Mucosa of descending colon (tissue), 3 donors: ENCODE measurements around the gene CARD14. TPM values are rescaled to one million over a fixed set of nuclear protein-coding genes. Genes with fewer than 3 reads are reported as not detected.

Source experiments
- ATAC-seq: fragments of 200-7000 bp; cut with Tn5 transposase; one replicate; pipeline ENCODE4 v1.9.1; 2020; ENCODE audit warnings: mild to moderate bottlenecking, moderate library complexity
- DNase-seq, 3 donors: peaks; one replicate each; pipeline ENCODE4 v3.0.0-alpha.2; 2020
- H3K36me3 ChIP-seq: fragments of 200-600 bp; one replicate; pipeline ENCODE4 v1.8.0; 2021; ENCODE audit warnings: low read depth, mild to moderate bottlenecking
- H3K4me1 ChIP-seq: fragments of 200-600 bp; one replicate; pipeline ENCODE4 v1.8.0; 2021; ENCODE audit warnings: low read depth, mild to moderate bottlenecking
- H3K4me3 ChIP-seq: fragments of 200-600 bp; one replicate; pipeline ENCODE4 v1.8.0; 2021; ENCODE audit warnings: mild to moderate bottlenecking
- H3K9me3 ChIP-seq: fragments of 200-600 bp; one replicate; pipeline ENCODE4 v1.8.0; 2021; ENCODE audit warnings: mild to moderate bottlenecking
- CTCF ChIP-seq: fragments of 200-600 bp; IDR thresholded peaks from one replicate; pipeline ENCODE4 v1.8.0; 2022; ENCODE audit warnings: antibody characterized with exemption, mild to moderate bottlenecking
- intact Hi-C, 2 donors: fragments of 100-400 bp; cut with DNase I in 1 of 2; cut with micrococcal nuclease in 1 of 2; formaldehyde crosslinking; loops; one replicate each; pipeline versions ENCODE4 v1.11.0 to v1.11.1; 2022; cut with DNase I, micrococcal nuclease
- total RNA-seq, 3 donors: library from RNA; stranded (reverse); fragmentation: NEBNext Ultra II Directional in 2 of 3; extraction: Animal tissue kit (Norgen Biotek cat#: 25700) in 2 of 3; gene quantifications; one replicate each; pipeline versions ENCODE4 v1.2.1 to v1.2.4, GENCODE V29; 2021 to 2023
- donor health status: DM: no; HTN: no; CAD: no; lungs with moderate emphysema.
- donor health status: DM: no; HTN: no; CAD: no.
- donor health status: DM: no; HTN: yes; CAD: no.

CARD14 gene
- total RNA-seq, 3 donors from 2014 or later: 0.38 to 2.4 (median 1.4) TPM

GRCh38 chr17:80187090-80187489 lies 17.3 kb downstream of the CARD14 start:
- Histone ChIP-seq H3K36me3 (no peaks in the 10 kb centered on the region), H3K4me3 (no peak overlapping the region), H3K9me3 (no peaks in the 10 kb centered on the region), H3K4me1 (peaks cover 5% of the 10 kb centered on the region)
- intact Hi-C loops: no loop called here
- no peak for TF ChIP-seq CTCF
- DNase-seq (no peak), ATAC-seq (peak; percentile 45)

GRCh38 chr17:80187515-80187941 lies 17.7 kb downstream of the CARD14 start:
- intact Hi-C loops: no loop called here
- no peak overlapping the region for H3K4me3 ChIP-seq
- no peaks in the 10 kb centered on the region for H3K36me3 ChIP-seq
- DNase-seq (peak; percentile 69 to 82 (median 80)), ATAC-seq (peak; percentile 91)
- no peaks in the 10 kb centered on the region for H3K9me3 ChIP-seq
- peaks cover 5% of the 10 kb centered on the region for H3K4me1 ChIP-seq
- TF ChIP-seq CTCF: no peak

- ATAC-seq (no peak), DNase-seq (no peak)
- H3K4me1 ChIP-seq: peaks cover 5% of the 10 kb centered on the region
- H3K4me3 ChIP-seq: no peak overlapping the region
- no peaks in the 10 kb centered on the region for H3K36me3 ChIP-seq
- H3K9me3 ChIP-seq: no peaks in the 10 kb centered on the region
- TF ChIP-seq CTCF: no peak
- intact Hi-C loops: no loop called here
These were observed 19.8 kb downstream of the CARD14 start for GRCh38 chr17:80189611-80190010.

GRCh38 chr17:80190716-80191115 lies 20.9 kb downstream of the CARD14 start:
- Histone ChIP-seq H3K4me3 (no peak overlapping the region), H3K4me1 (peaks cover 5% of the 10 kb centered on the region), H3K9me3 (no peaks in the 10 kb centered on the region), H3K36me3 (no peaks in the 10 kb centered on the region)
- intact Hi-C loops: no loop called here
- ATAC-seq (no peak), DNase-seq (no peak)
- TF ChIP-seq CTCF: no peak

- TF ChIP-seq CTCF: no peak
- intact Hi-C loops: no loop called here
- no peak overlapping the region for H3K4me3 ChIP-seq
These were observed 21.4 kb downstream of the CARD14 start for GRCh38 chr17:80191192-80191591.

More at GRCh38 chr17:80191192-80191591, 21.4 kb downstream of the CARD14 start:
- Histone ChIP-seq H3K4me1 (peaks cover 5% of the 10 kb centered on the region), H3K36me3 (no peaks in the 10 kb centered on the region), H3K9me3 (no peaks in the 10 kb centered on the region)
- ATAC-seq: no peak
- DNase-seq: no peak
